Stomach smooth muscle (tissue), 2 donors: Measurements from ENCODE around the gene DUSP16.

Experiments
- H3K27ac ChIP-seq: one replicate; pipeline ENCODE4 v1.7.0; 2013; ENCODE audit warnings: mild to moderate bottlenecking, low read length, inconsistent platforms
- H3K27me3 ChIP-seq, 2 donors: one replicate each; pipeline ENCODE4 v1.7.0; 2013; ENCODE audit warnings: low read length in 2 of 2; ENCODE audit not compliant: insufficient read depth in 2 of 2, control insufficient read depth in 1 of 2
- H3K36me3 ChIP-seq, 2 donors: one replicate each; pipeline ENCODE4 v1.7.0; 2013; ENCODE audit warnings: low read length in 2 of 2; ENCODE audit not compliant: control insufficient read depth in 2 of 2, insufficient read depth in 2 of 2
- H3K4me1 ChIP-seq: one replicate; pipeline ENCODE4 v1.7.0; 2013; ENCODE audit warnings: low read length; ENCODE audit not compliant: control insufficient read depth, insufficient read depth
- H3K4me3 ChIP-seq, 2 donors: one replicate each; pipeline ENCODE4 v1.7.0; 2013; ENCODE audit warnings: low read length in 2 of 2
- H3K9ac ChIP-seq, 2 donors: one replicate each; pipeline ENCODE4 v1.7.0; 2013; ENCODE audit warnings: low read length in 2 of 2, mild to moderate bottlenecking in 1 of 2
- H3K9me3 ChIP-seq, 2 donors: one replicate each; pipeline ENCODE4 v1.7.0; 2013; ENCODE audit warnings: low read length in 2 of 2; ENCODE audit not compliant: control insufficient read depth in 2 of 2
- donor health status: healthy.
- donor health status: Pancreatic carcinoma.

The DUSP16 gene

GRCh38 chr12:12450043-12450471, 112.6 kb downstream of the DUSP16 start:
- H3K27me3 ChIP-seq: no peaks in the 10 kb centered on the region
- peaks cover 7% of the 10 kb centered on the region for H3K4me1 ChIP-seq
- no peak overlapping the region for H3K4me3 ChIP-seq
- no peaks in the 10 kb centered on the region for H3K36me3 ChIP-seq
- no peak overlapping the region for H3K27ac ChIP-seq
- H3K9me3 ChIP-seq: no peaks in the 10 kb centered on the region
- H3K9ac ChIP-seq: no peak overlapping the region

- Histone ChIP-seq H3K9ac (no peak overlapping the region), H3K4me3 (no peak overlapping the region), H3K9me3 (no peaks in the 10 kb centered on the region), H3K27me3 (no peaks in the 10 kb centered on the region), H3K27ac (no peak overlapping the region), H3K4me1 (peaks cover 7% of the 10 kb centered on the region), H3K36me3 (no peaks in the 10 kb centered on the region)
Observed at GRCh38 chr12:12449533-12450025, 113.1 kb downstream of the DUSP16 start.

- Histone ChIP-seq H3K36me3 (no peaks in the 10 kb centered on the region), H3K4me1 (peaks cover 20% of the 10 kb centered on the region), H3K4me3 (no peak overlapping the region), H3K9me3 (no peaks in the 10 kb centered on the region), H3K27ac (no peak overlapping the region), H3K27me3 (no peaks in the 10 kb centered on the region), H3K9ac (no peak overlapping the region)
Observed at GRCh38 chr12:12447837-12448236, 114.8 kb downstream of the DUSP16 start.

- H3K36me3 ChIP-seq: no peaks in the 10 kb centered on the region
- peaks cover 24% of the 10 kb centered on the region for H3K4me1 ChIP-seq
- H3K9ac ChIP-seq: no peak overlapping the region
- no peak overlapping the region for H3K4me3 ChIP-seq
- no peaks in the 10 kb centered on the region for H3K27me3 ChIP-seq
- H3K9me3 ChIP-seq: no peaks in the 10 kb centered on the region
- no peak overlapping the region for H3K27ac ChIP-seq
Observed at GRCh38 chr12:12447236-12447635, 115.4 kb downstream of the DUSP16 start.

GRCh38 chr12:12446786-12447185, 115.9 kb downstream of the DUSP16 start:
- Histone ChIP-seq H3K27me3 (no peaks in the 10 kb centered on the region), H3K27ac (no peak overlapping the region), H3K36me3 (no peaks in the 10 kb centered on the region), H3K4me1 (peaks cover 24% of the 10 kb centered on the region), H3K4me3 (no peak overlapping the region), H3K9ac (no peak overlapping the region), H3K9me3 (no peaks in the 10 kb centered on the region)

- H3K36me3 ChIP-seq: no peaks in the 10 kb centered on the region
- H3K4me1 ChIP-seq: peaks cover 24% of the 10 kb centered on the region
- H3K9ac ChIP-seq: no peak overlapping the region
- H3K9me3 ChIP-seq: no peaks in the 10 kb centered on the region
- no peaks in the 10 kb centered on the region for H3K27me3 ChIP-seq
- no peak overlapping the region for H3K27ac ChIP-seq
- no peak overlapping the region for H3K4me3 ChIP-seq
Observed at GRCh38 chr12:12445882-12446181, 116.8 kb downstream of the DUSP16 start.

GRCh38 chr12:12445165-12445881, 117.3 kb downstream of the DUSP16 start:
- Histone ChIP-seq H3K27me3 (no peaks in the 10 kb centered on the region), H3K4me1 (peaks cover 24% of the 10 kb centered on the region), H3K9me3 (no peaks in the 10 kb centered on the region), H3K9ac (no peak overlapping the region), H3K4me3 (no peak overlapping the region), H3K27ac (no peak overlapping the region), H3K36me3 (no peaks in the 10 kb centered on the region)

GRCh38 chr12:12443431-12443878, 119.2 kb downstream of the DUSP16 start:
- H3K27ac ChIP-seq: peak overlapping the region; percentile 3
- H3K4me1 ChIP-seq: peaks cover 18% of the 10 kb centered on the region

GRCh38 chr12:12442548-12443071, 120.1 kb downstream of the DUSP16 start:
- Histone ChIP-seq H3K27me3 (no peaks in the 10 kb centered on the region), H3K9me3 (no peaks in the 10 kb centered on the region), H3K27ac (peak overlapping the region; percentile 13), H3K9ac (peak overlapping the region in 1 of 2 donors; percentile 5), H3K4me1 (peaks cover 18% of the 10 kb centered on the region), H3K36me3 (no peaks in the 10 kb centered on the region), H3K4me3 (no peak overlapping the region)

More at GRCh38 chr12:12443431-12443878, 119.2 kb downstream of the DUSP16 start:
- no peak overlapping the region for H3K4me3 ChIP-seq
- no peaks in the 10 kb centered on the region for H3K27me3 ChIP-seq
- no peaks in the 10 kb centered on the region for H3K36me3 ChIP-seq
- H3K9ac ChIP-seq: no peak overlapping the region
- no peaks in the 10 kb centered on the region for H3K9me3 ChIP-seq

- no peak overlapping the region for H3K27ac ChIP-seq
- no peaks in the 10 kb centered on the region for H3K36me3 ChIP-seq
- H3K4me1 ChIP-seq: peaks cover 18% of the 10 kb centered on the region
- H3K4me3 ChIP-seq: no peak overlapping the region
- H3K27me3 ChIP-seq: no peaks in the 10 kb centered on the region
- H3K9ac ChIP-seq: no peak overlapping the region
- no peaks in the 10 kb centered on the region for H3K9me3 ChIP-seq
Observed at GRCh38 chr12:12441843-12442461, 120.7 kb downstream of the DUSP16 start.

GRCh38 chr12:12441429-12441807, 121.2 kb downstream of the DUSP16 start:
- Histone ChIP-seq H3K9ac (no peak overlapping the region), H3K4me1 (peaks cover 18% of the 10 kb centered on the region), H3K27me3 (no peaks in the 10 kb centered on the region), H3K27ac (no peak overlapping the region), H3K36me3 (peaks cover 0 to under 1% of the 10 kb centered on the region in 2 donors), H3K9me3 (no peaks in the 10 kb centered on the region), H3K4me3 (no peak overlapping the region)
